ENCODE measurements around the gene NQO2.
"Not testable (repeated sequence)": the region's sequence is repeated elsewhere in the genome, so short reads cannot be mapped to it uniquely, and the experiment has no call there.

Gene NQO2

DNA sequence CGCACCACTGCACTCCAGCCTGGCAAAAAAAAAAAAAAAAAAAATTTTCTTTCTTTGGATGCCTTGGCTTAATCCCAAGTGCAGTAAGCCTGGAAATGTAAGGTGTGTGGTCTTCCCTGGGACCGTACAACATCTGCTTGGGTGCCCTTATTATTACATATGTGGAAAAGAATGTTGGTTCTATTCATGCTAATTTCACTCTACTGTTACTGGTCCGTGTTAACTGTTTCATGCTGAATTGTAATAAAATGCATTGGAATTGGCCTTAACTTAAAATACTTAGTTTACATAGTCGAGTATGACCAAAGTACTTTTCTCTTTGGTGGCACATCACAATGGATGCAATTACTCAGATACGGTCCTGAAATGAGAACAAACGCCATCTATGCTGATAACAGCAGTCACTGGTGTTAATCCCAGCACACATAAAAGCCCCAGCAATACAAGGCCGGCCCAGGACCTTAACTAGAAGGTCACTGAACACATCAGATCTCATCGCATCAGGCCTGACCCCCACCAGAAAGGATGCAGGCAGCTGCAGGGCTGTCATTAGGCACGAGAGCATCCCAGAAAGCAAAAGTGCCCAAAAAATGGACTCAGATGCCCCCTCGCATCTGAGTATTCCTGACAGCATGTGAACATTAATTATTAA, 29.5 kb upstream of the NQO2 start:
- DNase-seq, result peak; percentile 15

DNA sequence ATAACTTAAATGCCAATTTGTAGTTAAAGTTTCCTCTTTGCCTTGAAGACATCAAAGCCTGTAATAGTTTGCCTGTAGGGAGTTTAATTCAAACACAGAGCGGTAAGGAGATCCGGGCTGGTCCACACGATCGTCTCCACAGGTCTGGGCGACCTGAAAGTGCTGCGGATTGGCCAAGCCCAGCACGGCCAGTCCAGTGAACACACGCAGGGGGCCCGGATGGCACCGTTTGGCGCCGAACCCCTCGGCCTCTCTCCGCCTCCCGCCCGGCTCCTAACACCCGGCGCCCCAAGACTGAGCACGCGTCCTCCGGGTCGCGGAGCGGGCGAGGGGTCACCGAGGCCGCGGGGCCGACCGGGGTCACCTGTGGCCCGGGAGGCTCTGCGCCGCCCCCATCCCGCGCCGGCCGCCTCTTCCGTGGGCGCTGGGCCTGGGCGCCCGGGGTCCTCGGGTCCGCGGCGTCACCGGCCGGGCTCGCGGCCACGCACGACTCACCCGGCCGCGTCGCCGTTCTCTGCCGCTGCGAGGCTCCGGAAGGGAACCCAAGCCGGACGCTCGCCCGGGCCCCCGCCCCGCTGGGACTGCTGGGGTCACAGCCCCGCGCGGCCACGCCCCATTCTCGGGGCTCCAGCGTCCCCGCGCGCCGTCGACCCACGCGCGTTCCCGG, 28.8 kb upstream of the NQO2 start:
- DNase-seq, result peak; percentile 85

DNA sequence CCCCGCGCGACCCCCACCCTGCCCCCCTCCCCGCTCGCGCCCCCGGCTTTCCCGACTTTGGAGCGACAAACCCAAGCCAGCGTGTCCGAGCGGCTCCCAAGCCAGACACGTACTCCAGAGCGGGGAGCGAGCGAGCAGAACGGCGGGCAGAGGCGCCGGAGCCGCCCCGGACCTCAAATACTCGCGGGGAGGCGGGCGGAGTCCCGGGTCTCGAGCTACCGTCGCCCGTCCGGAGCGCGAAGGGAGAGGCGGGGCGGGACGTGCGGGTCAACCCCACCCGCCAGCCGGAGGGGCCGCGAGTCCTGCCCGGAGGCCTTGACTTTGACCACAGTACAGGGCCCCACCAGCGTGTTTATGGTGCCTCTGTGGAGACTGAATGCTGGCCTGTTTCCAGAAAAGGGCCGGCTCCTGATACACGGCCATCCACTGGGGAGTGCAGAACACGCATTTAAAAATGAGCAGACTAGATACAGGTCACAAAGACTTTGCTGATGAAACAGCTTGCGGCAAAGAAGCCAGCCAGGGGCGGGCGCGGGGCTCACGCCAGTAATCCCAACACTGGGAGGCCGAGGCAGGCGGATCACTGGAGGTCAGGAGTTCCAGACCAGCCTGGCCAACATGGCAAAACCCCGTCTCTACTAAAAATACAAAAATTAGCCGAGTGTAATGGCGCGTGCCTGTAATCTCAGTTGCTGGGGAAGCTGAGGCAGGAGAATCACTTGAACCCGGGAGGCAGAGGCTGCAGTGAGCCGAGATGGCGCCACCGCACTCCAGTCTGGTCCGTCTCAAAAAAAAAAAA, 28.1 kb upstream of the NQO2 start, which contains the start of gene SERPINB6:
TSS of gene SERPINB6 (minus strand) at position 148 of the 799 bp plus-strand sequence. CDS start 12,235 bp downstream, outside the sequence.
- DNase-seq, result peak; percentile 92

DNA sequence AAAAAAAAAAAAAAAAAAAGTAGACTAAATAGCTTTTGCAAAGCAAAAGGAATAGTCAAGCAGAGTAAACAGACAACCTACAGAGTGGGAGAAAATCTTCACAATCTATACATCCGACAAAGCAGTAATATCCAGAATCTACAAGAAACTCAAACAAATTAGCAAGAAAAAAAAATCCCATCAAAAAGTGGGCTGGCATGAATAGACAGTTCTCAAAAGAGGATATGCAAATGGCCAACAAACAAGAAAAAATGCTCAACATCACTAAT, 27.5 kb upstream of the NQO2 start:
- not testable (repeated sequence) for DNase-seq

DNA sequence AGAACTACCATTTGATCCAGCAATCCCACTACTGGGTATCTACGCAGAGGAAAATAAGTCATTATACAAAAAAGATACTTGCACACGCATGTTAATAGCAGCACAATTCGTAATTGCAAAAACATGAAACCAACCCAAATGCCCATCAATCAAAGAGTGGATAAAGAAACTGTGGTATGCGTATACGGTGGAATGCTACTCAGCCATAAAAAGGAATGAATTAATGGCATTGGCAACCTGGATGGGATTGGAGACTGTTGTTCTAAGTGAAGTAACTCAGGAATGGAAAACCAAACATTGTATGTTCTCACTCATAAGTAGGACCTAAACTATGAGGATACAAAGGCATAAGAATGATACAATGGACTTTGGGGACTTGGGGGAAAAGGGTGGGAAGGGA, 27.0 kb upstream of the NQO2 start:
- not testable (repeated sequence) for DNase-seq

DNA sequence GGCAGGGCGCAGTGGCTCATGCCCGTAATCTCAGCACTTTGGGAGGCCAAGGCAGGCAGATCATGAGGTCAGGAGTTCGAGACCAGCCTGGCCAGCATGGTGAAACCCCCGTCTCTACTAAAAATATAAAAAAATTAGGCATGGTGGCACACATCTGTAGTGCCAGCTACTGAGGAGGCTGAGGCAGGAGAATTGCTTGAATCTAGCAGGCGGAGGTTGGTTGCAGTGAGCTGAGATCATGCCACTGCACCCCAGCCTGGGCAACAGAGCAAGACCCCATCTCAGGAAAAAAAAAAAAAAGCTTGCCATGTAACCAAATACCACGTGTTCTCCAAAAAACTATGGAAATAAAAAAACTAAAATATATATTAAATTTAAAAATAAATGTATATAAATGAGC, 26.5 kb upstream of the NQO2 start:
- not testable (repeated sequence) for DNase-seq

DNA sequence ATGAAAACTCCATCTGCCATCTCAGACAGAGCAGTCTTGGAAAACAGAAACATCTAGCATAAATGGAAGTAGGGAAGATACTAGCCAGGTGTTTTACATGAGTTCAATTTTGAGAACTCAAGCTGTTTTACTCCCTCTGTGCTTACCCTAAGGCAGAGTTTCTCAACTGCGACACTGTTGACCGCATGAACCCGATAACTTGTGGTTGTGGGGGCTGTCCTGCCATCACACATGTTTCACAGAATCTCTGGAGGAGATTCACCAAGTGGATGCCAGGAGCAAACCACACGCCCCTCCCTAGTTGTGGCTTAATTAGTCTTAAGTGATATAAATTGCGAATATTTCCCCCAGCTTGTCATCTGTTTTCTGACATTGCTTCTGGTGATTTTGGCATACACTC, 26.0 kb upstream of the NQO2 start:
- DNase-seq, result no peak

DNA sequence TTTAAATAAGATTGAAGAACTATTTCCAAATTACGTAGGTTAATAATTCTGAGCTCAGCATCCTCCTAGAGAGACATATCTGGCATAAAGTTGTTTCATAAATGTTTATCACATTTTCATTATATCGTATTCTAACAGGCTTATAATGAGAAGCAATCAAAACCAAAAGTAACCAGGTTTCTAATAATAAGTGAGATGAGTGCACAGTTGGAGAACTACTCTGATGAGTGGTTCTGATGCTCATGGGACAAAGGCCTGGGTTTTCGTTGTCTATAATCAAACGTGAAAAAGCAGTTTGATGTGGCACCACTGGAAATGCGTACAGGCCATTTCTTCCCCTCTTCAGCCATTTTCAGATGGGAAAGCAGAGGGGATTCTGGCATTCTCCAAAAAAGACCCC, 23.6 kb upstream of the NQO2 start:
- DNase-seq, result no peak

DNA sequence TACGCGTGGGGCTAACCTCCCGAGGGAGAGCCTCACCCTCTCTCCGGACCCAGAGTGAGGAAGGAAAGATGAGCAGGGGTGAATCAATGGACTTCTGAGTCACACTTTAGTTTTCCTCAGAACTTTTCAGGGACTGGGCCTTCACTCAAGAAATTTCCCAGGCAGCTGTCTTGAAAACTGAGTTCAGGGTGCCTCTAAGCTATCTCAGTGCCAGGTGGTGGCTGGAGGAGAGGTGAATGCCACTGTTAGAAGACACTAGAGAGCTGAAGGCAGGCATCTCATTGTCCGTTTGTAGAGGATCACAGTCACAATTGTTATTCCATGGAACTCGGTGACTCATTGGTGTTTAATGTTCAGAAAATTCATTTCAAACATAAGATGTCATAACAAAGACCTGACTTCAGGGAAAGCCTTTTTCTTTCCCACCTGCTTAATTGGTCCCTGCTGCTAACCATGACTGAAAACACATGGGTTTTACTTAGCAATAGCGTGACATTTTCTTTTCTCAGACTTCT, 23.1 kb upstream of the NQO2 start:
- DNase-seq, result peak; percentile 39

DNA sequence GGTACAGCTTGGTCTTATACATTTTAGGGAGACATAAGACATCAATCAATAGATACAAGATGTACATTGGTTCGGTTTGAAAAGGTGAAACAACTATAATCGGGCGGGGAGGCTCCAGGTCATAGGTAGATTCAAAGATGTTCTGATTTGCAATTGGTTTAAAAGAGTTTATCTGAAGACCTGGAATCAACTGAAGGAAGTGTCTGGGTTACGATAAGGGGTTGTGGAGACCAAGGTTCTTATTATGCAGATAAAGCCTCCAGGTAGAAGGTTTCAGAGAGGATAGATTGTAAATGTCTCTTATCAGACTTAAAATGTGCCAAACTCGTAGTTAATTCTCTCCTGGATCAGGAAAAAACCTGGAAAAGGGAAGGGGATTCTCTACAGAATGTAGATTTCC, 22.4 kb upstream of the NQO2 start:
- no peak for DNase-seq

DNA sequence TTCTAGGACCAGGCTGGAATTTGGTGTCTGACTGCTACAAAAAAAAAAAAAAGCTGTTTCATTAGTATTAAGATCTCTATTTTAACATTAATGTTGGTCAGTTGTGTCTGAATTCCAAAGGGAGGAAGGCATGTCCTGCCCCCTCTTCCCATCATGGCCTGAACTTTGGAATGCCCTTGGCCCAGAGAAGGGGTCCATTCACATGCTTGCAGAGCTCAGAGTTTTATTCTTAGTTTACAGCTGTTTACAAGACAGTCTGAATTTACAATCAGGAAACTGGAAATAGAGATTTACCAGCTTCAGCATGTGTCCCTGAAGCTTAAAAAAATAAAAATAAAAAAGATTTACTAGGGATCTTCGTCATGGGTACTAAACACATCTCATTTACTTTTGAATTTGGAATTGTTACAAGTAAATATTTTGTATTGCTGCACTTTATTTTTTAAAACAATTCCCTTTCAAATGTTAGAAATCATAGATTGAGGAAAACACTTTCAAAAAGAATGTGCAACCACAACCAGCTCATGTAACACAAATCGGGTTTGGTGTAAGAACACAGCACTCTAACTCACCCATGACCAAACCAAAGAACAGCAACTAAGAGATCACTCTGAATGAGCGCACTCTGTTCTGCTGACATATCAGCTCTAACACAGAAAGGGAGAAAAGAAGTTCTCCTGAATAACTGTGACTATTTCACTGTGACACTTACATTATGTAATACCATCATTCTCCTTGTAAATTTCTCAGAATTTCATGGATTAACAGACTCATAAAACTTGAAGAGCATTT, 21.7 kb upstream of the NQO2 start:
- no peak for DNase-seq

DNA sequence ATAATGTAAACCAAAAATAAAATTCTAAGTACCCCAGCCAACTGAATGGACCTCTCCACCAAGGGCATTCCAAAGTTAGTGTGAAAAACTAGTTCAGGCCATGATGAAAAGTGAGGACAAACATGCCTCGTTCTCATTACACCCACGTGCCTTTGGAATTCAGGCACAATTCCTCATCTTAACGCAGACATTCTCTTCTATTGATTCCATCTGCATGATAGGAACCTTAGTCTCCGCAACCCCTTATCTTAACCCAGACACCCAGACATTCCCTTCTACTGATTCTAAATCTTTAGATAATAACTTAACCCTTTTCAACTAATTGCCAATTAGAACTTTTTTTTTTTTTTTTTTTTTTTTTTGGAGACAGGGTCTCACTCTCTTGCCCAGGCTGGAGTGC, 20.8 kb upstream of the NQO2 start:
- no peak for DNase-seq

DNA sequence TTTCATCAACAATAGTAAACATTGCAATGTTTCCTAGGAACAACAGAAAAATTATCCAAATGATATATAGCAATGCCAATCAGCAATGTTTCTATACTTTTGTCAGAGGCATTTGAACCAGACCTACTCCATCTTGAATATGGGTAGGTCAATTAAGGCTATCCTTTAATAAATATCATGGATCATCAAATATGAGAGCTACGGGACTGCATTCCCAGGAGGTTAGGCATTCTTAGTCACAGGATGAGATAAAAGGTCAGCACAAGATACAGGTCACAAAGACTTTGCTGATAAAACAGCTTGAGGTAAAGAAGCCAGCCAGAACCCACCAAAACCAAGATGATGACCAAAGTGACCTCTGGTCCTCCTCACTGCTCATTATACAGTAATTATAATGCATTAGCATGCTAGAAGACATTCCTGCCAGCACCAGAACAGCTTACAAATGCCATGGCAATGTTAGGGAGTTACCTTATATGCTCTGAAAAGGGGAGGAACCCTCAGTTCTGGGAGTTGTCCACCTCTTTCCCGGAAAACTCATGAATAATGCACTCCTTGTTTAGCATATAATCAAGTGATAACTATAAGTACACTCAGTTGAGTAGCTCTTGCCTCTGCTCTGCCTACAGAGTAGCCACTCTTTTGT, 19.8 kb upstream of the NQO2 start:
- peak; percentile 23 for DNase-seq

DNA sequence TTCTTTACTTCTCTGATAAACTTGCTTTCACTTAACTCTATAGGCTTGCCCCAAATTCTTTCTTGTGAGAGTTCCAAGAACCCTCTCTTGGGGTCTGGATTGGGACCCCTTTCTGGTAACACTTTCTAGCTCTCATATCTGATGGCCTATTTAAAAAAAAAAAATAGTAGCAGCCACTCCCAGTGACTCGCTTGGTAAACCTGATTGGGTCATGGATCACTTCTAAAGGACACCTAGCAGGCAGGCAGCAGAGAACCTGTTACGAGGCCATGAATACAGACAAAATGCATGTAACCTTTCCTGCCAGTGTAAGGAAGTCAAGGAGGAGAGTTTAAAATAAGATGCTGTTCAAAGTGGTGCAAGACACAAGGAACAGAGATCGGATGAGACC, 19.2 kb upstream of the NQO2 start:
- DNase-seq, result peak; percentile 62

DNA sequence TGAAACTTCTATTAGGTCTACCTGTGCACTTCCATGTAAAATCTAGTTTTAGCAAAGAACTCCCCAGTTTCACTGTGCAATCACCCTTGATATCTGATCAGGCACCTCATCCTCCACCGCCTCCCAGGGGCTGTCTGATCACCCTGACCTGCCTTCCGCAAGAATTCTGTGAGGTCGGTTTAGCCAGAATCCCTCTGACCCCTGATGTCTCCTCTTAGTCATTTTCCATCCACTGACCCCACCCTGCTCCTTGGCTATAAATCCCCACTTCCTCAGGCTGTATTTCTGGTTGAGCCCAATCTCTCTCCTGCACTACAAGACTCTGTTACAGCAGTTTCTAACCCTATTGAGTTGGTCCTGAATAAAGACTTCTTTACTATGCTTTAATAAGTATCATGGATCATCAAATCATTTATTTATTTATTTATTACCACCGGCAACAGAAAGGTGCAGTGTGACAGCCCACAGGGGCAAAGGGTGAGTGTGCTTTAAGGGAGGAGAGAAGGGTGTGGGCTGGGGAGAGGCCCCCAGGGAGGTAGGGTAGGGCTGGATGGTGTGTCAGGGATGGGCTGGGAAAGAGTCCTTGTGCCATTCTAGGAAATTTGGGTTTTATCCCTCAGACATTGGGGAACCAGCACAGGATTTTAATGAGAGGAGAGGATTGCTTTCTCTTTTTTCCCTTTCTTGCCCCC, 17.1 kb upstream of the NQO2 start:
- no peak for DNase-seq

DNA sequence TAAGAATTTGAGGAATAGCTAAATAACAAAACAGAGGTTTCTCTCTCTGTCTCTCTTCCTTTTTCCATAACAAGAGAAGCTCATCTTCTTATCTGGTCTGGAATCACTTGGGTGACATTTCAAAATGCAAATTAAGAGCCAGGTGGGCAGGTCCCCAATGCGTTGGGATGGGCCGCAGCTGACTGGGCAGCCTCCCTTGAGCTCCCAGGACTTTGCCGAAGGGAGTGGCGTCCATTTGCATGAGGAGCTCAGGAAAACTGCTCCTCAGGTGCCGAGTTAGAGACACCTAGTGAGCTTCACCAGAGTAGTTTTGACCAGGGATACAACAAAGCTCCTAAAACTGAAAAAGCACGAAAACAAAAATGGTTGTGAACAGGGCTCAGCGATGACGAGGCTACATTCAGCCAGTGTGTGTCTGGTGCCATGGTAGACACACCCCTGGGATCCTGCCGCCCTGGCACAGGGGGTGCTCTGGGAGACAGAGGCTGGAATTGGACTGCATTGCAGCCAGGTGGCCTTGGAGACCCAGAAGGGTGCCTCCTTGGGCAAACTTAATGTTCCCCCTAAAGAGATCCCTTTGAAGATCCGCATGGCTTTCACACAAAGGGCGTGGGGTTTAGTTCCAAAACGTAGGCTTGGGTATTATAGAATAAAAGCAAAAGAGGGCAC, 14.8 kb upstream of the NQO2 start:
- no peak for DNase-seq

DNA sequence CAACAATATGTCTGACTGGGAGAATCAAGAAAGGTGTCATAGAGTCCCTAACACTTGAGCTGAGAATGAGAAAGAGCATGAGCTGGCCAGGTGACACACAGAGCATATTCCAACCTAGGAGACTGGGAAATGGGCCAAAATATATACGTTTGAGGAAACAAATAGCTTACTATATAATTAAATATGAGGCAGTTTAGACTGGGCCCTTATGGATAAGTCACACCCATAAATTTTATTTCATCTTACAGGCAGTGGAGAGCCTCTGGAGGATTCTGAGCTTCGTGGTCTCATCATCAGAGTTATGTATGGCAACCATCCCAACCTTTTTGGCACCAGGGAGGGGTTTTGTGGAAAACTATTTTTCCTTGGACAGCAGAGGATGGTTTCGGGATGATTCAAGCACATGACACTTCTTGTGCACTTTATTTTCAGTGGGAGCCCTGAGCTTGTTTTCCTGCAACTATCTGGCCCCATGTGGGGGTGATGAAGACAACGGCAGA, 12.9 kb upstream of the NQO2 start:
- peak; percentile 28 for DNase-seq

DNA sequence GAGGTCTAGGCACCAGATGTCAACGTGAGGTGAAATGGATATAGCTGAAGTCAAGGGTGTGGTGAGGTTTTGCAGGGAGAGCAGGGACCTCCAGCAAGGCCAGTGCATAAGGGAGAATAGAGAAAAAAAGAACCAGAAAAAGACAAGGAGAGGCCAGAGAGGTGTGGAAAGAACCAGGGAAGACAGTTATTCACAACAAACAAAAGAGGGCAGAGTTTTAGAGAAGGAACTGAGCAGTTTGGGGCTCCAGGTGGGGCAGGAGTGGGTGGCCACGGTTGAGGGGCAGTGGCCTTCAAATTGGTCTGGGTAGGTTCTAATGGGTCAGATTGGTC, 11.6 kb upstream of the NQO2 start:
- DNase-seq, result no peak

DNA sequence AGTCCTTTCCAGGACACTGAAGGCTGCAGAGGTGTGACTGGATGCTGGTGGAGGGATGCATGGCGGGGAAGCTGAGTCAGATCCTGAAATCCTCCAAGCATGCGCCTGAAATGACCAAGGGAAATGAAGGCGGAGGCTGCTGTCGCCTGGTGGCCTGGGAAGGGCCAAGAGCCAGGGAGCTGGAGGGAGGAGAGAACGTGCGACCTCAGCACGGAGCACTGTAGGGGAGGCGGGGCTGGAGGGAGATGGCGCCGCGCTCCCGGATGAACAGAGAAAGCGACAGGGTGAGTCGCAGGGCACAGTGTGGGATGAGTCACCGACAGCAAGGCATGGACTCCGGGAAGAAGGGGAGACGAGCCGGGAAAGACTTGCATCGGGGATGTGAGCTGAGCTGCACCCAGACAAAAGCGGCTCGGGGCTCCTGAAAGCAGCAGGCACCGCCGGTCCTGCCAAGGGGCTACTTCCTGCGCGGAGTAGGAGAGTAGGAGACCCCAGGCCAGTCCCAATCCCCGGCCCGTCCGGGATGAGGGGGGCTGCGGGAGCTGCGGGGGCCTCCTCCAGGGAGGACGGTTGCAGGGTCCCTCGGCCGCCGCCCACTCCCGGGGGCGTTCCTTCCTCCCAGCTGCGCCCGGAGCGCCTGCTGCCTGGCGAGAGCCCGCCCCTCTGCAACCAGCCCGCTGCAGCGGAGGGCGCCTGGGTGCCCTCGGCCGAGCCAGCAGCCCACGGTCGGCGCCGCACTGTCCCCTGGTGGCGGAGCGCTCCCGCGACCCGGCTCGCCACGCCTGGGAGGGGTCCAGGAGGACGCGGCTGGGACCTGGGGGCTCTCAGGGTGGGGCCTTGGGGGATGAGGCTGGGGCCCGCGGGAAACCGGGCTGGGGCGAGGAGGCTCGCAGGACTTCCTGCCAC, 11.0 kb upstream of the NQO2 start:
- peak; percentile 97 for DNase-seq

All from DMS53 (cell line).